HG02763 (cell line): Measurements from ENCODE around the gene VSIR.

Experiments used
- ATAC-seq: cut with Tn5 transposase; IDR thresholded peaks from one replicate; pipeline ENCODE4 v1.9.1; 2021; ENCODE audit warnings: mild to moderate bottlenecking, moderate library complexity; ENCODE audit not compliant: unreplicated experiment

VSIR gene

DNA sequence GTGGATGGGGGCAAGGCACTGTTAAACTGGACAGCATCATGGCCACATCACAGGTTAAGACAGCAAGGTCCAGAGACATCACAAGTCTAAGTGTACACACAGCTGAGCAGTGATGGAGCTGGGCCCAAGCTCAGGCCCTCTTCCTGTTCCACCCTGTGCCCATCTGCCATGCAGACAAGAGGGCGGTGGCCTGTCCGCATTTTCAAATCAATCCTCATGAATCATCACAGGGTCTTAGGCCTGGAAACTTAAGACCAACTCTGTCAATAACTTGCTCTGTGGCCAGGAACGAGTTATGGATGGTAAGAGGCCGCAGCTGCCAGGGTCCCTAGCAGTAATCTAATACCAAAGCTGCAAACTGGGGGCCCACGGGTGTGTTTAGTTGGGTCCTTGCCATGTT, 56.9 kb downstream of the VSIR start:
- no peak for ATAC-seq

- ATAC-seq = no peak
These were observed 57.5 kb downstream of the VSIR start for GRCh38 chr10:71715860-71716259.

DNA sequence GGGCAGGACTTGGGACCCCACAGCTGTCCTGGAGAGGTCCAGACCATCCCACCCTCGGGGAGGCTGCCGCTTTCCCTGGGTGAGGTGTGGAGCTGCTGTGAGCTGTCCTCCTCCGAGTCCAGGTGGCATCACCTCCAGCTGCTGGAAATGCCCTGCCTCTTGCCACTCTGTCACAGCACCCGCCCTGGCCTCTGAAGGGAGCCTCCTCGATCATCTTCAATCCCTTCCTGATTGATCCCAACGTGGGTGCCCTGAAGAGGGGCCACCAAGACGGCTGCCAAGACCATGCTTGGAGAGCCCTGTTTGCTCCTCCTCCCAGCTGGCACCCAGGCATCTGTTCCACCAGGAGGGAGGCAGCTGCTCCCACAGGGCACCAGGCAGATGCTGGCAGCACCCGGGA, 58.3 kb downstream of the VSIR start:
- no peak for ATAC-seq

GRCh38 chr10:71714592-71714991, 58.7 kb downstream of the VSIR start:
- ATAC-seq = no peak

DNA sequence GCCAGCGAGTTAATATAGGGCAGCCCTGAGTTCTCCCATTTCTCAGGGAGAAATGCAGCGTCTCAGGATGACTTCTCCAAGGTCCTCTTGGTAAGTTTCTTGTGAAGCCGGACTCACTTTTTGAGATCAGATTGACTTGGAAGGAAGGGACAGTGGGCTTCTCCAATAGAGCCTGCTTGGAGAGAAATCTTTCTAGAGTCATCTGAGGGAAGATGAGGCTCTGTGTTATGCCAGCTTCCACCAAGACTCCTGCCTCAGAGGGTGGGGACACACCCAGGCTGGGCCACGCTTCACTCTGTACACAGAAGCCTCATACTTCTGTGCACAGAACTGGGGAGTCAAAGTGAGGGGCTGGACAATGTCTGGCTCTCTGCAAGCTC, 59.3 kb downstream of the VSIR start:
- no peak for ATAC-seq

GRCh38 chr10:71713135-71714030, 59.9 kb downstream of the VSIR start:
- ATAC-seq = no peak

DNA sequence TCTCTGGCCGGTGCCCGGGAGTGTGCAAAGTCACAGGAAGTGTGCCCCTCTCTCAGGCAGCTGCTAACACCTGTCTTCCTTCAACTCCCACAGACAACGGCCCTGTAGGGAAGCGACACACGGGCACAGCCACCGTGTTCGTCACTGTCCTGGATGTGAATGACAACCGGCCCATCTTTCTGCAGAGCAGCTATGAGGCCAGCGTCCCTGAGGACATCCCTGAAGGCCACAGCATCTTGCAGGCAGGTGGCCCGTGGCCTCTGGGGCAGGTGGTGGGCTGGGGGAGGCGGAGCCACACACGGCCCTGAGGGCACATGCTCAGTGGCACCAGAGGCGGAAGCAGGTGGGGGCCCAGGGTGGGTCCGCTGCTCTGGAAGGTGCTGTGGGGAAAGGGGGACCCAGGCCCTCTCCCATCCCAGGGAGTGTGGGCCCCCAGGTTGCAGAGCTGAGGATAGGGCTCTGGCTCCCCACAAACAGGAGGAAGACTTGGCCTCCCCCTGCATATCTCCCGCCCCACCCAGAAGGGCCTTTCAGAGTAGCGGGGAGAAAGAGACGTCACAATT, 60.7 kb downstream of the VSIR start:
- ATAC-seq = no peak

- ATAC-seq = no peak
These were observed 61.1 kb downstream of the VSIR start for GRCh38 chr10:71712170-71712569.

DNA sequence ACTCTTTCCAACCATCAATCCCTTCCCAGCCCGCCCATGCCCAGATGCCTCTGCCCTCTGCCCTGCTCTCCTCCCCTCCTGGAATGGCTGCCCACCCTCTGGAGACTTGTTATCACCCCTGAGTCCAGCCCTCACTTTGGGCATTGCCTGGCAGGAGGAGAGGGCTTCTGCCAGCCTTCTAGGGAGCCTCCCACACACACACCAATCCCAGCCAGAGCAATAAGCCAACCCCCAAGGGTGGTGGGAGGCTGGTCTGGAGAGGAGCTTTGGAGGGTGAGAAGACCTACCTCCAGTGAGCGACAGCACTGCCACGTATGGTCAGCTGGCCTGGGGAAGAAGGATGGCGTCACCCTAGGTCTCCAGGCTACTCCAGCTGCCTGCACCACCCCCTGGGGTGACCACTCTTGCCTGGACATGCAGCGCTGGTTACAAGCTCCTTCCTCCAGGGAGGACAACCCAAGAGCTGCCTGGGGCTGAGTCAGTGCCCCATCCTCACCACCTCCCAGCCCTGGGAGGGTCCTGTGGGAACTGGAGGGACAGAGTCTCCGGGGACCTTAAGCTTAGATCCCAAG, 62.2 kb downstream of the VSIR start:
- ATAC-seq = no peak

DNA sequence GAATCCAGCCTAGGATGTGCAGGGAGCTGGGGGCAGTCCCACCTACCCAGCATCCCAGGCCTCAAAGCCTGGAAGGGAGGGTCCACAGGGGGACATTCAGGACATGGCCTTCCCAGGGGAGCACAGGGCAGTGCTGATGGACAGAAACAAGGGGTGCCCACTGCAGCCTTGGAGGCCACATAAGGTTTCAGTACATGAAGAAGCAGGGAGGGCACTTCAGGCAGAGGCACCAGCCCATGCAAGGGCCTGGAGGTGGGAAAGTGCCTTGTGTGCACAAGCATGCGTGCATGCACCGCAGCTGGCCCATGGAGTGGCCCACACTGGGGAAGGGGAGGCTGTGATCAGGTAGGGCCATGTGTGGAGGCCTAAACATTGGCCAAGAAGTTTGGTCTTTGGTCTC, 62.8 kb downstream of the VSIR start:
- ATAC-seq = no peak

- no peak for ATAC-seq
These were observed 64.1 kb downstream of the VSIR start for GRCh38 chr10:71708897-71709882.

DNA sequence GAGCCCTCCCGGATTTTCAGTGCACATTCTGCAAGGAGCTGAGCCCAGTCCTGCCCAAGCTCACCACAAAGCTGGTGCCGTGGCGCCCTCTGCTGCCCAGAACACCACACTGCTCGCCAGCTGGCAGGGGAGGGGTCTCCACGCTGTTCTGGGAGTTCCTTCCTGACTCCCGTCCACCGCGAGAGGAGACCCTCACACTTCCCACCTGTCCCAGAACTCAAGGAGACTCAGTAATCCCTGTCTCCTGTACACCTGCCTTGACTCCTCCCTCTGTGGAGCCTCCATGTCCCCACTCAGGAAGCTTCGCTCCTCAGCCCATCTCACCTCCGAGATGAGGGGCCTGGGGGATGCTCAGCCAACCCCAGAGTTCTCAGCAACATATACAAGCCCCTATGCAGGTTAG, 65.0 kb downstream of the VSIR start:
- ATAC-seq = no peak

DNA sequence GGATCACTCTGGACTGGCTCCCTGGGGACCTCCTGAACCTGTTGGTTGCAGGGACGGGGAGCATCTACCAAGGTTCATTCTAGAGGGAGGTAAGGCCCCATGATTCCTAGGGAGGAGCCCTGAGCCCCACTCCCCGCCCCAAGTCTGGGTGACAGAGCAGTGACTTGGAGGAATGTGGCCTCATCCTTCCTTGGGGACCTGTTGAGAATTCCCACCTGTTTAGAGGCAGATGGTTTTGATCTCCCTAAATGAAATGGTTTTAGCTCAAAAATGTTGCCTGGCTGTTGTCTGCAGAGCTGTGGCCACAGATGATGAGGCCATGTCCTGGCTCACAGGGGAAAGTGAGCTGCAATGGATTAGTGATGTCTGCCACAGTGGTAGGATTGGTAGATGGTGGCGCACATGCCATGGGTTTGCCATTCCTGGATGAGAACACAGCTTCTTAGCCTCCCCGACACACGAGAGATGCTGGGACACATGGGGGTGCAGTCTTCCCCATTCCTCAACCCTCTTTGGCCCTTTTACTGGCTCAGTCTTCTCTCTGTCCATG, 66.0 kb downstream of the VSIR start:
- no peak for ATAC-seq

DNA sequence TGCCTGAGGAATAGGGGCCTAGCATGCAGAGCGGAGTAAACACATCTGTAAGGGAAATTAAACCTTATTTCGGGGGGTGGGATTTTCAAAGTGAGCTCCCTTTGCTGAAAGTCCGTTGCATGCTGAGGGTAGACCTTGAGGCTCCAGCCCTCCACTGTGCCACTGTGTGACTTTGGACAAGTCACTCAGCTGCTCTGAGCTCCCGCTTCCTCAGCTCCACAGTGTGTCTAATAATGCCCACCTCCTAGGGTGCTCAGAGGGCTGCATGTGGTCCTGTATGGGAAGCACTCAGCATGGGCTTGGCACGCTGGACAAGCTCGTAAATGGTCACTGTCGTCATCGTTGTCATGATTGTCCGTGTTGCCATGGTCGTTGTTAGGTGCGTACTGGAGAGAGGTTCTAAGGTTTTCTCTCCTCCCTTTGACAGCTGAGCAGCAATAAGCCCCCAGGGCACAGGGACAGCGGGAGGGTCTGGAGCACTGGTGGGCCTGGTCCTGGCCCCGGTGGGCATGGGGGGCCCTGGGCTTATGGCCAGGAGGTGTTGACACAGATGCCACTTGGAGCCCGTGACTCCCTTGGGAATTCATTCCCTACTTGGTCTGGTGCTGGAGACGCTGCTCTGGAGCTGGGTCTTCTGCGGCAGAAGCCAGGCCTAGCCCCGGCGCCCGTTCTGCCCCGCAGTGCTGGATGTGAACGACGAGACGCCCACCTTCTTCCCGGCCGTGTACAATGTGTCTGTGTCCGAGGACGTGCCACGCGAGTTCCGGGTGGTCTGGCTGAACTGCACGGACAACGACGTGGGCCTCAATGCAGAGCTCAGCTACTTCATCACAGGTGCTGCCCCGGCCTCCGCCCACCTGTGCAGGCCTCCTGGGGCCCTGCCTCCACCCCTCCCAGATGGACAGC, 66.9 kb downstream of the VSIR start:
- no peak for ATAC-seq

GRCh38 chr10:71705582-71705981, 67.7 kb downstream of the VSIR start:
- no peak for ATAC-seq

- ATAC-seq = no peak
These were observed 68.5 kb downstream of the VSIR start for GRCh38 chr10:71704816-71705215.

- ATAC-seq = no peak
These were observed 69.7 kb downstream of the VSIR start for GRCh38 chr10:71703577-71703976.

- no peak for ATAC-seq
These were observed 71.7 kb downstream of the VSIR start for GRCh38 chr10:71701496-71702132.

DNA sequence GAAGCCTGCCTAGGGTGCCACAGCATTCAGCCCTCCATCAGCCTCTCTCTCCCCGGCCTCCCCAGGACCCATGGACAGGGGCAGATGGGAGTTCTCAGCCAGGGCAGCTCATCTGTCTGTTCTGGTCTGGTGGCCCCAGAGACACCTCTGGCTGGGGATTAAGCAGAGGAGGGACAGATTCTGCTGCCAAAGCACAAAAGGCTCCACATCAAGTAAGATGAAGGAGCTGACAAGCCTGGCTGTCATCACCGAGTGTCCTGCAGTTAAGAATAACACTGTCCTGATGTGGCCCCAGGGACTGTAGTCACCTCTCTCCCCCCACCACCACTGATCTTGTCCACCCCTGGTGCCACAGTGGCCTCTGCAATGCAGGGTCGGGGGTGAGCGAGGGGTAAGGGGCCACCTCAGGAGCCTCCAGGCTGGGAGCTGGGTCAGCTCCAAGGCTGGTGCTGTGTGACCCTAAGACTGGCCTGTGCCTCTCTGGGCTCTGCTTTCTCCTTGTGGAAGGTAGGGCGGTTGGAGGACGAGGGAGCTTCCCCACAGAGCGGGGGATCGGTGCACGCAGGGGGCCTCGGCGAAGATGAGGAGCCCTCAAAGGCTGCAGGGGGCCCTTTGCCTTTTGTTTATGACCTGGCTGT, 72.5 kb downstream of the VSIR start:
- no peak for ATAC-seq
